Measurements from ENCODE around the gene CFAP100. TPM values are rescaled to one million over a fixed set of nuclear protein-coding genes. Genes with fewer than 3 reads are reported as not detected.

The CFAP100 gene
- total RNA-seq, 1 donor from 2014 or later, result not detected

GRCh38 chr3:126364130-126364695, 30.5 kb upstream of the CFAP100 start:
- no peak for TF ChIP-seq CTCF (conservative IDR thresholded peaks at IDR 0.05; ENCODE audit: low read depth, low read length)
- no peak overlapping the region for H3K4me3 ChIP-seq (ENCODE audit: low read depth, low read length)
- DNase-seq (ENCODE audit: low read depth), result no peak

GRCh38 chr3:126364731-126365301, 29.9 kb upstream of the CFAP100 start:
- TF ChIP-seq CTCF (conservative IDR thresholded peaks at IDR 0.05; ENCODE audit: low read depth, low read length), result no peak
- DNase-seq (ENCODE audit: low read depth), result no peak
- H3K4me3 ChIP-seq (ENCODE audit: low read depth, low read length), result no peak overlapping the region

GRCh38 chr3:126365351-126366277, 29.1 kb upstream of the CFAP100 start:
- no peak for DNase-seq (ENCODE audit: low read depth)
- peak; percentile 12 for TF ChIP-seq CTCF (conservative IDR thresholded peaks at IDR 0.05; ENCODE audit: low read depth, low read length)
- H3K4me3 ChIP-seq (ENCODE audit: low read depth, low read length), result no peak overlapping the region

- peak; percentile 41 for DNase-seq (ENCODE audit: low read depth)
- TF ChIP-seq CTCF (conservative IDR thresholded peaks at IDR 0.05; ENCODE audit: low read depth, low read length), result no peak
- H3K4me3 ChIP-seq (ENCODE audit: low read depth, low read length), result no peak overlapping the region
Observed at GRCh38 chr3:126367316-126367805, 27.3 kb upstream of the CFAP100 start.

- no peak overlapping the region for H3K4me3 ChIP-seq (ENCODE audit: low read depth, low read length)
- TF ChIP-seq CTCF (conservative IDR thresholded peaks at IDR 0.05; ENCODE audit: low read depth, low read length), result no peak
- DNase-seq (ENCODE audit: low read depth), result no peak
Observed at GRCh38 chr3:126369490-126369889, 25.2 kb upstream of the CFAP100 start.

GRCh38 chr3:126370055-126370454, 24.7 kb upstream of the CFAP100 start:
- no peak for TF ChIP-seq CTCF (conservative IDR thresholded peaks at IDR 0.05; ENCODE audit: low read depth, low read length)
- DNase-seq (ENCODE audit: low read depth), result no peak
- H3K4me3 ChIP-seq (ENCODE audit: low read depth, low read length), result no peak overlapping the region

Data from epithelial cell of proximal tubule (primary cell).